GM21576 (cell line): ENCODE data around the gene MCEE.
"Not testable (repeated sequence)": the region's sequence is repeated elsewhere in the genome, so short reads cannot be mapped to it uniquely, and the experiment has no call there.

Experiments used
- ATAC-seq: cut with Tn5 transposase; IDR thresholded peaks from one replicate; pipeline ENCODE4 v1.9.1; 2021; ENCODE audit warnings: mild to moderate bottlenecking, moderate library complexity; ENCODE audit not compliant: unreplicated experiment

Gene MCEE

DNA sequence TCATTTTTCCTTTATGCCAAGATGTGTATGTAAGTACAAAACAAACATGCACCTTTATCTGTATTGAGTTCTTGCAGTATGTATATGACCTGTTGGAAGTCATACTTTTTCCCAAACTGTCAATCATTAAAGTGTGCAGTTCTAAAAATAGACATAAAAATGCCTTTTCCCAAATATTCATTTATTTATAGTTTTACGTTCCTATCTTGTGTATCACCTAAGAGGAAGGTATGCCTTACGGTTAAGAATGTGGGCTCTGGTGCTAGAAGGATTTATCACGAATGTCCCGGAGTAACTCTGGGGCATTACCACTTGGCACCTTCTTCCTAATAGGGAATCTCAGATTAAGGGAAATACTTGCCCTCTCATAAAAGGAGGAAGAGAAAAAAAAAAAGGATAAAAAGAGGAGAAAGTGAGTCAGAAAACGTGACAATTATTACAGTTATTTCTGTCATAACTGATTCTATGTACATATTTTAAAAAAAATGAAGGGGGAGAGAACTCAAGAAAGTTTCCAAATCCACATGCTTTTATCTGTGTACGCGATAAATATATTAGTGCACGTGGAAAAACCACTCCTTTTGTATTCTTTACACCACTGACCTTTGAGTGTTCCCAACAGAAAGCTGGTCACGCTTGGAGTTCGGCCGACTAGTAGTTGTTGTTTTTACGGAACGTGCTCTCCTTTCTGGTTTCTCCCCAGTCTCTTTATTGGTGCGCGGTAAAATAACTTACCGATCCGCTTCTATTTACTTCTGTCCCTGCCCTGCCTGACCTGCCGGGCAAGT lies 721 bp downstream of the MCEE start:
- no peak for ATAC-seq

- no peak for ATAC-seq
Measured at GRCh38 chr2:71126957-71127356, 3.1 kb downstream of the MCEE start.

DNA sequence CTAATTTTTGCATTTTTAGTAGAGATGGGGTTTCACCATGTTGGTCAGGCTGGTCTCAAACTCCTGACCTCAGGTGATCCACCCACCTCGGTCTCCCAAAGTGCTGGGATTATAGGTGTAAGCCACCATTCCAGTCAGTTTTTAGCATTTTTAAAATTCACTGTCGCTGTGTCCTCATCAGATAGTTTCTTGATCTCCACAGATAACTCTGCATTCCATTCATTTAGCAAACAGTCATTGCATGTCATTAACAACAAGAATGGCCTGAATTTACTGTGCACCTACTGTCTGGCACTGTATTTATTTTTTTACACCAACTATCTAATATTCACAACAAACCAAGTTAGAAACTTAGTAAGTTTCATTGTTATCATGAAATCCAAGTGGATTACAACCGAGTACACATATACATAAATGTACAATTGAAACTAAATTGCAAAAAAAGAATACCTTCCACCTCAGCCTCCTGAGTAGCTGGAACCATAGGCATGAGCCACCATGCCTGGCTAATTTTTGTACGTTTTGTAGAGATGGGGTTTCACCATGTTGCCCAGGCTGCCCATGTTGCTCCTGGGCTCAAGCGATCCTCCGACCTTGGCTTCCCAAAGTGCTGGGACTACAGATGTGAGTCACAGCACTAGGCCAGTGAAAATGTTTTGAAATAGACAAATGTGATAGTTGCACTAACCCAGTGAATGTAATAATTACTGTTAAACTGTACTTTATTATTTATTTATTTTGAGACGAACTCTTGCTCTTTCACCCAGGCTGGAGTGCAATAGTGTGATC lies 4.3 kb downstream of the MCEE start:
- no peak for ATAC-seq

DNA sequence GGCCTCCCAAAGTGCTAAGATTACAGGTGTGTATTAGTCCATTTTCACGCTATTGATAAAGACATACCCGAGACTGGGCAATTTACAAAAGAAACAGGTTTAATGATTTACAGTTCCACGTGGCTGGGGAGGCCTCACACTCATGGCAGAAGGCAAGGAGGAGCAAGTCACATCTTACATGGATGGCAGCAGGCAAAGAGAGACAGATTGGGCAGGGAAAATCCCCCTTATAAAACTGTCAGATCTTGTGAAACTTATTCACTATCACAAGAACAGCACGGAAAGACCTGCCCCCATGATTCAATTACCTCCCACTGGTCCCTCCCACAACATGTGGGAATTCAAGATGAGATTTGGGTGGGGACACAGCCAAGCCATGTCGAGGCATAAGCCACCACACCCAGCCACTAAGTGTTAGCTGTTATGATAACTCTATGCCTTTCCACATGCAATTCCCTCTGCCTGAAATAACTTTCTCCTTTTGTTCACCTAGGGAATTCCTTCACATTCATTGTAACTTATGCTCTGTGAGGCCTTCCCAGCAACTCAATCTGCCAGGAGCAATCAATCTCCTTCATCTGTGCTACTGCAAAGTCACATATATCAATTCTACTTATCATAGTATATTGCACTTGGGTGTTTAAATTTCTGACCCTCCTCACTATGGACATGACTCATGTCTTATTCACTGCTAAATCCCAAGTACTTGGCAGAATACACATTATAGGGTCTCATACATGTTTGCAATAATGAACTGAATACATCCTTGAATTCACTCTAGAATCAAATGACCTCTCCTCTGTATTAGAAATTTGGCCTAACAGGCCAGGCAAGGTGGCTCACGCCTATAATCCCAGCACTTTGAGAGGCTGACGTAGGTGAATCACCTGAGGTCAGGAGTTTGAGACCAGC lies 7.4 kb downstream of the MCEE start:
- no peak for ATAC-seq

DNA sequence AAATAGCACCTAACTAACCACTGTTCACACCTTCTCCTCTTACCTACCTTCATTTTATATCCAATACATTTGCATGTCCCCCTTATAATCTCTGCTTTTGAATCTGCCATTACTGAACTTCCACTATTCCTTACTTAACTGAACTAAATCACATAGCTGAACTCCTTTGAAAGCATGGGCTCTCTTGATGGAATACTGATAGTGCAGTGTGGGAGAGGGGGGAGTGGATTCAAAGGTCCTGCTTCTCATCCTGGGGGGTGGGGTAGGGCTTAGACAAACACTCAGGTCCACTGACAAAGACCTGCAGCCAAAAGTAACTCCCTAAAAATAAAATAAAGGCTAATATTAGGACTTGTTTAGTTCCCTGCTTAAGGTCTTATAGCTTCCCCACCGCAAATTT lies 8.6 kb downstream of the MCEE start:
- ATAC-seq, result no peak

DNA sequence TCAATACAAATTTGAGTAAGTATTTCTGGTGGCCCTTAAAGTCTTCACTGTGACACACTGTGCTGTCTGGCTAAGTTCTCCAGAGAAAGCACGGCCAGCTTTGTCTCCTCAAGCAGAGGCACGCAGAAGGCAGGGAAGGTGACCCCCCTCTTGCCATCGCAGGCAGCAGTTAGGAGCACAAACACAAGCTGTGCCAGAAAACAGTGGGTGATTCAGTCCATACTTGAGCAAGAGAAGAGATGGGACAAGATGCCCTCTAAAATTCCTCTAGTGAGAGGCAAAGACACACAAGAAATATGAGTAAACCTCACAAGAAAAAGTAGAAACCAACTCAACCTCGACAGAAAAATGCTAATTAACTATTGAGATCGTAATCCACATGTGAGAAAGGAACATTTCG lies 9.8 kb downstream of the MCEE start:
- no peak for ATAC-seq

DNA sequence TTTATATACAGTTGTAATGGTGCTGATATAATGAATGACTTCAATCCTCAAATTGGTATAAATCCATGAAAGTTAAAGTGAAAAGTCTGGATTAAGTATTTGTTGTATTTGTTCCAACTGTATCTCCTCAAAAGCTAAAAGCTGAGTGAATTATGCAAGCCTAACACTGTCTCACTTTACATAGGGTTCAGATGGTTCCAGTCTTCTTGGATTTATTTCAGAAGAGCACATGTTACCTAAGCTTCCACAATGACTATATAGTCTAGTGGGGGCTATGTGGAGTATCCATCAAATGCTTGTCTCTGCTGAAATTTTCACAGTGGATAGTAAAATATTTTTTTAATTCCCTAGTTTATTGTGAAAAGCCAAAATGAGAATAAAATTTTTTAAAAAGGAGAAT lies 13.0 kb downstream of the MCEE start:
- no peak for ATAC-seq

- ATAC-seq, result no peak
Measured at GRCh38 chr2:71113843-71114242, 16.2 kb downstream of the MCEE start.

GRCh38 chr2:71108091-71108490 lies 21.9 kb downstream of the MCEE start:
- no peak for ATAC-seq

- not testable (repeated sequence) for ATAC-seq
Measured at GRCh38 chr2:71106463-71106862, 23.6 kb downstream of the MCEE start.

DNA sequence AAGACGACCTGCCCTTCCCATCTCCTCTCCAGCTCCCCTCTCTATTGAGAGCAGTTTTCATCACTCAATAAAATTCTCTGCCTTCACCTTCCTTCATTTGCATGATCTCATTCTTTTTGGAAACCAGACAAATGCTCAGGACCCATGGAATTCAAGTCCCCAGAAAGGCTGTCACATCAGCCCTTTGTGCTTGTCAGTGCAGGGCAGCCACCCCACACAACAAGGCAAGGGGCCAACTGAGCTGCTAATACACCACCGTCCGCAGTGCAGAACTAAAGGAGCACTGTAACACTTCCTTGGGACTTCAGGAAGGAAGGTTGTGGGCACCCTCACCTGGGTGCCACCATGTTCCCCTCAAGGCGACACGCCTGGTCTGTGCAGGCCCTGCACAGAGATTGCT lies 26.2 kb downstream of the MCEE start:
- ATAC-seq, result no peak

DNA sequence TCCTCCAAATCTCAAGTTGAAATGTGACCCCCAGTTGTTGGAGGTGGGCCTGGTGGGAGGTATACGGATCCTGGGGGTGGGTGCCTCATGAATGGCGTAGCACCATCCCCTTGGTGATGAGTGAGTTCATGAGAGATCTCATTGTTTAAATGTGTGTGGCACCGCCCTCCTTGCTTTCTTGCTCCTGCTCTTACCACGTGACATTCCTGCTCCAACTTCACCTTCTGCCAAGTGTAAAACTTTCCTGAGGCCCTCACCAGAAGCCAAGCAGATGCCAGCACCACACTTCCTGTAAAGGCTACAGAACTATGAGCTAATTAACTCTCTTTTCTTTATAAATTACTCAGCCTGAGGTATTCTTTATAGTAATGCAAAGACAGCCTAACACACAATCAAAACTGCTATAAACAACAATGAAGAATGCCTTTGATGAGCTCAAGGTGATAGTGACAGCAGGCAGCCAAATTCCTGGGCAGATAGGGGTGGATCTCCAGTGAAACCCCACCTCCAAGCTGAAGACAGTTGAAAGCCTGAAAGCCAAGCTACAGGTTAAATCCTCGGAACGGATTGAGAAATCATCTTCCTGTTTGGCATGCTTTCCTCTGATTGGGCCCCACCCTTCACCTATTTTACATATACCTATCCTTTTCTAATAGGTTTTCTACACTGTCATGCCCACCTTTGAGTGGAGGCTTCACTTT lies 26.9 kb downstream of the MCEE start:
- ATAC-seq, result no peak

DNA sequence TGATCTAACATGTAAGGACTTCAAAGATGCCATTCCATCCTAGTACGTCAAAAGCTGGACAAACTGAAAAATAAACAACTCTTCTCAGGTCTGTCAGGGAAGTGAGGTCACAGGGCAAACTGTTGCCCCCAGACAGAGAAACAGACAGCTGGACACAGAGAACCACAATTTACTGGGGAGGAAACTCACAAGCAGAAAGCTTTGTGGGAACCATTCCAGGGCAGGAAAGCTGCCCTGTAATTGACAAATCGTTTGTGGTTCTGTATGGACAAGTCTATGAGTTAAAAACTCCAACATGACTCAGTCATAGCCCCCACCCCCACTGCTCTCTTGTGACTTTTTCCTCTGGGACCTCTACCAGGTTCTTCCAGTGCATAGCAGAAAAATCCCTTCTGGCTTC lies 28.4 kb downstream of the MCEE start:
- no peak for ATAC-seq

DNA sequence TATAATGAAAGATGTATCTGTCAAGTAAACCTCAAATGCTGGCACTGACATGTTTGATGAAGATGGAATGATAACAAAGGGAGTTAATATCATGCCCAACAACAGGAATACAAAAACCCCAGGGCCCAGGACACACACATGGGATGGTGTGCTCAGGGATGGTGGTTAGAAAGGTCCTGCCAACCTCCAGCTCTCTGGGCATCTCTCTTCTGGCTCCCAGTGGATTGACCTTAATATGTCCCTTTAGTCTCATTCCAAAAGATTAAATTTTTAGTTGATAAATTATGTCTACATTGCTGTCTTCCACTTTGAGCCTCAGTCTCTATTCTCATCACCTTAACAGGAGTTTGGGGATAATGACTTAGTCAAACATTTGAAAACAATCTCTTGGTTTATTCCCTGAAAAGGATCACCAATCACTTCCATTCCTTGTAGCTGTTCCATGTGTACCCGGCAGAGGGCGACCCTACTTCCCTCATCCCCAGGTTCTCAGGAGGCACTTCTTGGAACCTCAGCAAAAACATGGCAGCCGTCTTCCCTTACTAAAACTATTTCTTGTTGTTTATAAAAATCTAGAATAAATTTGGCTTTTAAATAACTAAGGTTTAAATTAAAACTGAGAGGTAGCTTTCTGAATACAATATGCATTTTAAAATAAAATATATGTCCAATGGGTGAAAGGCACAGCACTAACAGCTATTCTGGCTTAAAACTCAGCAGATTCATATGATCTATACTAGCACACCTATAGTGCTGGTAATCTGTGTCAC lies 29.6 kb downstream of the MCEE start:
- peak; percentile 60 for ATAC-seq

- ATAC-seq, result not testable (repeated sequence)
Measured at GRCh38 chr2:71092491-71093260, 37.4 kb downstream of the MCEE start.

- ATAC-seq, result not testable (repeated sequence)
Measured at GRCh38 chr2:71091808-71092207, 38.2 kb downstream of the MCEE start.

DNA sequence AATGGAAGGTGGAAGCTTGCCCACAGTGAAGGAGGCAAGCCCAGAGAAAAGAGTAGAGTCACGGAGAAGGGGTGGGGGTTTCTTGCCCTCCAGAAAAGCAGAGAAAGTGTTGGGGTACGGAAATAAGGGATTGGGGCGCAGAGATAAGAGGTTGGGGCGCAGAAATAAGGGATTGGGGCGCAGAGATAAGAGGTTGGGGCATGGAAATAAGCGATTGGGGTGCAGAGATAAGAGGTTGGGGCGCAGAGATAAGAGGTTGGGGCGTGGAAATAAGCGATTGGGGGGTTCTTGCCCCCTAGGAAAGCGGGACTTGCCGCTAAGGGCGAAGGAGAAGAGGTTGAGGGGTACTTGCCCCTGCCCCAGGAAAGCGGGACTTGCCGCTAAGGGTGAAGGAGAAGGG lies 40.6 kb downstream of the MCEE start:
- not testable (repeated sequence) for ATAC-seq

- not testable (repeated sequence) for ATAC-seq
Measured at GRCh38 chr2:71085325-71086003, 44.6 kb downstream of the MCEE start.
